ENCODE data around the gene ABL1.

- TF ChIP-seq CTCF (conservative IDR thresholded peaks at IDR 0.05; ENCODE audit: low read depth, low read length): no peak
- TF ChIP-seq EZH2 (IDR thresholded peaks at IDR 0.05; ENCODE audit: borderline replicate concordance, low read depth, low read length, poor library complexity, severe bottlenecking): no peak
These were observed 99.9 kb downstream of the ABL1 start for GRCh38 chr9:130934702-130935647.

Measured in A673 (cell line).